DND-41 (cell line): ENCODE data around the gene HELZ.
"Not testable (repeated sequence)": the region's sequence is repeated elsewhere in the genome, so short reads cannot be mapped to it uniquely, and the experiment has no call there.

ENCODE experiments used
- ATAC-seq: fragments of 200-7000 bp; cut with Tn5 transposase; 3 replicates; pipeline ENCODE4 v1.9.1; 2021; ENCODE audit warnings: low read depth; ENCODE audit not compliant: insufficient read depth
- DNase-seq: peaks from one replicate; pipeline ENCODE4 v3.0.0-alpha.2; 2020
- H2AFZ ChIP-seq: 2 replicates; pipeline ENCODE4 v1.6.0; 2012; ENCODE audit warnings: low read depth, low read length
- H3K27ac ChIP-seq: 2 replicates; pipeline ENCODE4 v1.5.1; 2012; ENCODE audit warnings: low read length, inconsistent platforms
- H3K27me3 ChIP-seq: fragments of 200-600 bp; sonication (generic); 2 replicates; pipeline ENCODE4 v1.6.0; 2012; ENCODE audit warnings: low read length, mild to moderate bottlenecking, inconsistent platforms; ENCODE audit not compliant: insufficient read depth, poor library complexity
- H3K36me3 ChIP-seq: 2 replicates; pipeline ENCODE4 v1.5.1; 2012; ENCODE audit warnings: low read length, inconsistent platforms; ENCODE audit not compliant: insufficient read depth
- H3K4me1 ChIP-seq: 2 replicates; pipeline ENCODE4 v1.5.1; 2012; ENCODE audit warnings: mild to moderate bottlenecking, low read length; ENCODE audit not compliant: insufficient read depth
- H3K4me2 ChIP-seq: 2 replicates; pipeline ENCODE4 v1.6.0; 2012; ENCODE audit warnings: mild to moderate bottlenecking, moderate library complexity, low read length, inconsistent platforms; ENCODE audit not compliant: insufficient read depth
- H3K4me3 ChIP-seq, 2 experiments: fragments of 200-600 bp in 1 of 2; shearing (Covaris generic) in 1 of 2; 2 replicates each; pipeline ENCODE4 v1.5.1; 2012 to 2016; ENCODE audit warnings: inconsistent platforms in 2 of 2, low read length in 2 of 2, mild to moderate bottlenecking in 2 of 2, low read depth in 1 of 2, moderate library complexity in 1 of 2
- H3K79me2 ChIP-seq: 2 replicates; pipeline ENCODE4 v1.6.0; 2012; ENCODE audit warnings: low read length, inconsistent platforms; ENCODE audit not compliant: insufficient read depth
- H3K9ac ChIP-seq: 2 replicates; pipeline ENCODE4 v1.6.0; 2012; ENCODE audit warnings: low read depth, mild to moderate bottlenecking, inconsistent platforms, low read length, moderate library complexity
- H3K9me3 ChIP-seq: 2 replicates; pipeline ENCODE4 v1.5.1; 2012; ENCODE audit warnings: low read length, moderate library complexity, mild to moderate bottlenecking, inconsistent platforms; ENCODE audit not compliant: insufficient read depth, severe bottlenecking
- H4K20me1 ChIP-seq: 2 replicates; pipeline ENCODE4 v1.6.0; 2012; ENCODE audit warnings: low read length; ENCODE audit not compliant: insufficient read depth
- CTCF ChIP-seq: IDR thresholded peaks from 2 replicates; pipeline ENCODE4 v1.5.1; 2012; ENCODE audit warnings: borderline replicate concordance, low read length, moderate library complexity, mild to moderate bottlenecking; ENCODE audit not compliant: poor library complexity, severe bottlenecking; ENCODE audit errors: extremely low read depth
- EZH2 ChIP-seq: IDR thresholded peaks from 3 replicates; pipeline ENCODE4 v1.6.1; 2012; ENCODE audit warnings: borderline replicate concordance, low read depth, mild to moderate bottlenecking, moderate library complexity, low read length, inconsistent platforms; ENCODE audit not compliant: severe bottlenecking

Gene HELZ

DNA sequence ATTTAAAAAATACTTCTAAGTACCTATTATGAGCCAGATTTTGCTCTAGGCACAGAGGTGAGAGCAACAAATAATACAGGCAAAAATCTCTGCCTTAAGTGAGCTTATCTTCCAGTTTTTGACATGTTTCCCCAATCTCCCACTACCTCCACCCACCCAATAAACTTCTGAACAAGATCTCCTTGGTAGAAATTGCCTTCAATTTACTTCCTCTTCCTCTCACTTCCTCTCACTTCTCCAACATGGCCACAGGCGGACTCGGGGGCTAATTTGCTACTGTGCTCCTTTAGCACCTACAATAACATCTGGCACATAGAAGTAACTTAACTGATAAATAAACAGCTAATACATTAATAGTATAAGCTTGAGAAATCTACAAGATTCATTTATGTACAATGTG lies 118.0 kb downstream of the HELZ start:
- no peak for DNase-seq
- Histone ChIP-seq H3K9me3 (no peaks in the 10 kb centered on the region), H3K27ac (no peak overlapping the region), H3K4me2 (no peak overlapping the region), H3K27me3 (no peaks in the 10 kb centered on the region), H3K9ac (no peak overlapping the region), H3K4me1 (no peaks in the 10 kb centered on the region), H3K36me3 (peaks cover 67% of the 10 kb centered on the region), H3K4me3 (no peak overlapping the region), H2AFZ (no peak overlapping the region), H3K79me2 (no peaks in the 10 kb centered on the region), H4K20me1 (peaks cover 2% of the 10 kb centered on the region; the same call in 1 of the 2 replicates)
- ATAC-seq = no peak
- TF ChIP-seq CTCF = no peak
- TF ChIP-seq EZH2 = no peak

GRCh38 chr17:67126543-67126942 lies 118.5 kb downstream of the HELZ start:
- not testable (repeated sequence) for H3K4me3 ChIP-seq, DNase-seq, H3K4me1 ChIP-seq, H3K4me2 ChIP-seq, H3K9me3 ChIP-seq, H2AFZ ChIP-seq, ATAC-seq, H3K27ac ChIP-seq, H3K27me3 ChIP-seq, H4K20me1 ChIP-seq, H3K79me2 ChIP-seq, H3K9ac ChIP-seq
- H3K36me3 ChIP-seq = peaks cover 69% of the 10 kb centered on the region

GRCh38 chr17:67125924-67126323 lies 119.1 kb downstream of the HELZ start:
- no peaks in the 10 kb centered on the region for H3K27me3 ChIP-seq
- ATAC-seq (no peak), DNase-seq (no peak)
- no peaks in the 10 kb centered on the region for H3K79me2 ChIP-seq
- no peak overlapping the region for H2AFZ ChIP-seq
- H3K4me2 ChIP-seq = no peak overlapping the region
- no peak overlapping the region for H3K9ac ChIP-seq
- H3K9me3 ChIP-seq = no peaks in the 10 kb centered on the region
- TF ChIP-seq CTCF = no peak
- no peak for TF ChIP-seq EZH2
- H4K20me1 ChIP-seq = peaks cover 2% of the 10 kb centered on the region; the same call in 1 of the 2 replicates
- H3K36me3 ChIP-seq = peaks cover 75% of the 10 kb centered on the region
- H3K4me1 ChIP-seq = no peaks in the 10 kb centered on the region
- H3K4me3 ChIP-seq = no peak overlapping the region
- no peak overlapping the region for H3K27ac ChIP-seq

DNA sequence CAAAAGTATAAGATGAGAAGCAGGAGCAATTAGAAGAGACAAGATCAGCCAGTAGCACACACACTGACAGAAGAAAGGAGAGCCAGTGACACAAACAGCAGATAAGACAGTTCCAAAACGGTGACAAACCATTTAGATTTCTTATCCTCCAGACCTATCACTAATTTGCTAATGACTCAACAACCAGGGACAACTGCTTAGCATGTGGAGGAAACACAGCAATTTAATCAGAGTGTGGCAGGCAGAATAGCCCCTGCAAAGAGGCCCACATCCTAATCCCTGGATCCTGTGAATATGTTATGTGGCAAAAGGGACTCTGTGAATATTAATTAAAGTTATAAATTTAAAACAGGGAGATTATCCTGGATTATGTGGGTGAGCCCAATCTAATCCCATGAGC lies 119.6 kb downstream of the HELZ start:
- peaks cover 80% of the 10 kb centered on the region for H3K36me3 ChIP-seq
- TF ChIP-seq EZH2 = no peak
- TF ChIP-seq CTCF = no peak
- no peaks in the 10 kb centered on the region for H3K4me1 ChIP-seq
- H3K9ac ChIP-seq = no peak overlapping the region
- H3K79me2 ChIP-seq = no peaks in the 10 kb centered on the region
- no peak overlapping the region for H3K4me2 ChIP-seq
- no peak overlapping the region for H3K27ac ChIP-seq
- peaks cover 2% of the 10 kb centered on the region; the same call in 1 of the 2 replicates for H4K20me1 ChIP-seq
- no peak overlapping the region for H2AFZ ChIP-seq
- no peak; the same call in 2 of the 3 replicates for ATAC-seq
- H3K27me3 ChIP-seq = no peaks in the 10 kb centered on the region
- H3K4me3 ChIP-seq = no peak overlapping the region
- no peaks in the 10 kb centered on the region for H3K9me3 ChIP-seq
- DNase-seq = no peak
